ENCODE data around the gene POLR2H. TPM values are rescaled to one million over a fixed set of nuclear protein-coding genes. Genes with fewer than 3 reads are reported as not detected.

POLR2H gene
- total and polyA plus RNA-seq, 2 of the 4 experiments (the other 2 are of a cell fraction) = 47.7 to 130 TPM

GRCh38 chr3:184332370-184333090, 29.0 kb upstream of the POLR2H start:
- H3K27ac ChIP-seq (ENCODE audit: insufficient read depth, low read length) = peak overlapping the region; percentile 59
- H3K36me3 ChIP-seq (ENCODE audit: control insufficient read depth, insufficient read depth, low read length) = peaks cover 64% of the 10 kb centered on the region
- H2AK5ac ChIP-seq (ENCODE audit: low read depth, low read length) = peak overlapping the region; percentile 91
- H2AK9ac ChIP-seq (replicated peaks; ENCODE audit: low read depth, low read length, poor library complexity) = peak overlapping the region; percentile 80
- intact Hi-C loops (cut with micrococcal nuclease) = no loop called here
- in situ Hi-C loops (cut with MboI; ENCODE audit: low sequenced_read_pairs) = no loop called here
- ATAC-seq (ENCODE audit: low read depth) = peak; percentile 33
- H3K14ac ChIP-seq (replicated peaks; ENCODE audit: low read depth, low read length) = peak overlapping the region; percentile 92
- peaks cover 60% of the 10 kb centered on the region for H4K20me1 ChIP-seq (ENCODE audit: insufficient read depth, low read length)
- peak overlapping the region; percentile 48; the same call in 1 of the 3 replicates for H2BK15ac ChIP-seq (ENCODE audit: low read depth, low read length)
- peak overlapping the region; percentile 27; the same call in 1 of the 2 replicates for H4K5ac ChIP-seq (ENCODE audit: low read depth, low read length)
- peaks cover 28% of the 10 kb centered on the region for H3K4me1 ChIP-seq (ENCODE audit: control insufficient read depth, insufficient read depth, low read length)
- H3K4ac ChIP-seq (ENCODE audit: low read depth, low read length) = peak overlapping the region; percentile 92
- peak overlapping the region; percentile 1; the same call in 1 of the 2 replicates for H3K56ac ChIP-seq (ENCODE audit: extremely low read depth, insufficient read depth, low read length)
- peak overlapping the region; percentile 4; the same call in 1 of the 2 replicates for H3K18ac ChIP-seq (ENCODE audit: low read depth, low read length)
- H3K9me1 ChIP-seq (ENCODE audit: insufficient read depth, low read length) = peaks cover 18% of the 10 kb centered on the region
- H2AFZ ChIP-seq (replicated peaks; ENCODE audit: low read length, poor library complexity) = no peak overlapping the region
- peaks cover 11 to 72% of the 10 kb centered on the region in 2 experiments; a peak in 3 of 4 replicates for H3K79me1 ChIP-seq (ENCODE audit: low read depth in 1 of 2, low read length in 2 of 2)
- dilution Hi-C loops (cut with HindIII; ENCODE audit: low sequenced_read_pairs, unreplicated experiment) = no loop called here
- H2BK120ac ChIP-seq (ENCODE audit: low read depth, low read length) = peak overlapping the region; percentile 84
- no peaks in the 10 kb centered on the region for H3K27me3 ChIP-seq (ENCODE audit: control insufficient read depth, insufficient read depth, low read length)
- H2BK5ac ChIP-seq (ENCODE audit: low read depth, low read length, poor library complexity, severe bottlenecking) = peak overlapping the region; percentile 93
- H4K8ac ChIP-seq (ENCODE audit: low read depth in 2 of 2, low read length in 2 of 2) = peak overlapping the region; percentile 8 to 69; a peak in 3 of 4 replicates
- no peak overlapping the region for H3K4me3 ChIP-seq (ENCODE audit: insufficient read depth, low read depth, low read length)
- peak overlapping the region; percentile 48 for H4K91ac ChIP-seq (ENCODE audit: insufficient read depth, low read depth, low read length)
- ChIA-PET POLR2A (ENCODE audit: unreplicated experiment) (no interaction called here), CTCF (no interaction called here)
- peak; percentile 95 for DNase-seq
- 100% methylated on average over 2 of the region's 10 CpGs; no CpG with 5 or more reads in 1 of the 2 experiments for WGBS, 2 experiments (ENCODE audit: extremely low coverage in 2 of 2, insufficient read length in 1 of 2)
- peak overlapping the region; percentile 5; the same call in 1 of the 2 replicates for H3K9ac ChIP-seq (ENCODE audit: low read depth, low read length)
- H3K9me3 ChIP-seq (ENCODE audit: control insufficient read depth, insufficient read depth, low read length) = no peaks in the 10 kb centered on the region
- H3K23ac ChIP-seq (ENCODE audit: low read depth, low read length) = peak overlapping the region; percentile 95
- peak overlapping the region; percentile 72; the same call in 1 of the 2 replicates for H2BK20ac ChIP-seq (ENCODE audit: low read depth, low read length)
- peak overlapping the region; percentile 48; the same call in 1 of the 2 replicates for H3K4me2 ChIP-seq (ENCODE audit: low read depth, low read length)
- BruUV-seq (replicated peaks) = no TSS peak
- peak; percentile 40; the same call in 1 of the 2 replicates for TF ChIP-seq MAZ (IDR thresholded peaks at IDR 0.05; ENCODE audit: borderline replicate concordance, low read depth, low read length)
- no peak for TF ChIP-seq MAFK (IDR thresholded peaks at IDR 0.05; ENCODE audit: low read depth, low read length)
- peak; percentile 49; the same call in 1 of the 2 replicates for TF ChIP-seq POLR2A (IDR thresholded peaks at IDR 0.05; ENCODE audit: low read depth, low read length)
- TF ChIP-seq, protein P1, sequence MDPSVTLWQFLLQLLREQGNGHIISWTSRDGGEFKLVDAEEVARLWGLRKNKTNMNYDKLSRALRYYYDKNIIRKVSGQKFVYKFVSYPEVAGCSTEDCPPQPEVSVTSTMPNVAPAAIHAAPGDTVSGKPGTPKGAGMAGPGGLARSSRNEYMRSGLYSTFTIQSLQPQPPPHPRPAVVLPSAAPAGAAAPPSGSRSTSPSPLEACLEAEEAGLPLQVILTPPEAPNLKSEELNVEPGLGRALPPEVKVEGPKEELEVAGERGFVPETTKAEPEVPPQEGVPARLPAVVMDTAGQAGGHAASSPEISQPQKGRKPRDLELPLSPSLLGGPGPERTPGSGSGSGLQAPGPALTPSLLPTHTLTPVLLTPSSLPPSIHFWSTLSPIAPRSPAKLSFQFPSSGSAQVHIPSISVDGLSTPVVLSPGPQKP (IDR thresholded peaks at IDR 0.05; ENCODE audit: borderline replicate concordance, low read depth, low read length) = no peak
- TF ChIP-seq NFE2L2 (IDR thresholded peaks at IDR 0.05; ENCODE audit: low read depth, low read length) = no peak
- TF ChIP-seq BHLHE40 (IDR thresholded peaks at IDR 0.05; ENCODE audit: low read depth, low read length) = no peak
- no peak for TF ChIP-seq CHD1 (IDR thresholded peaks at IDR 0.05; ENCODE audit: low read depth, low read length)
- TF ChIP-seq RFX5 (IDR thresholded peaks at IDR 0.05; ENCODE audit: low read depth, low read length) = no peak
- TF ChIP-seq RCOR1 (IDR thresholded peaks at IDR 0.05; ENCODE audit: insufficient replicate concordance, low read length) = no peak
- TF ChIP-seq CTCF (conservative IDR thresholded peaks at IDR 0.05; ENCODE audit: low read depth, low read length) = no peak
- no peak; the same call in 1 of the 2 replicates for TF ChIP-seq CEBPB (IDR thresholded peaks at IDR 0.05; ENCODE audit: low read depth, low read length)
- TF ChIP-seq, protein P2, sequence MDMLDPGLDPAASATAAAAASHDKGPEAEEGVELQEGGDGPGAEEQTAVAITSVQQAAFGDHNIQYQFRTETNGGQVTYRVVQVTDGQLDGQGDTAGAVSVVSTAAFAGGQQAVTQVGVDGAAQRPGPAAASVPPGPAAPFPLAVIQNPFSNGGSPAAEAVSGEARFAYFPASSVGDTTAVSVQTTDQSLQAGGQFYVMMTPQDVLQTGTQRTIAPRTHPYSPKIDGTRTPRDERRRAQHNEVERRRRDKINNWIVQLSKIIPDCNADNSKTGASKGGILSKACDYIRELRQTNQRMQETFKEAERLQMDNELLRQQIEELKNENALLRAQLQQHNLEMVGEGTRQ (IDR thresholded peaks at IDR 0.05; ENCODE audit: low read depth, low read length) = no peak
- peak; percentile 9; the same call in 1 of the 2 replicates for TF ChIP-seq FOS (IDR thresholded peaks at IDR 0.05; ENCODE audit: low read depth, low read length)
- no peak for TF ChIP-seq MXI1 (IDR thresholded peaks at IDR 0.05; ENCODE audit: borderline replicate concordance, low read depth, low read length)

All from IMR-90 (cell line).